HUES48 (cell line): ENCODE measurements around the gene ALX4.

Experiments used
- H3K27ac ChIP-seq: one replicate; pipeline ENCODE4 v1.7.0; 2013; ENCODE audit warnings: low read depth, low read length, inconsistent platforms
- H3K27me3 ChIP-seq: 2 replicates; pipeline ENCODE4 v1.6.1; 2013; ENCODE audit warnings: mild to moderate bottlenecking, low read length; ENCODE audit not compliant: control insufficient read depth, insufficient read depth
- H3K36me3 ChIP-seq: 2 replicates; pipeline ENCODE4 v1.6.1; 2013; ENCODE audit warnings: low read length; ENCODE audit not compliant: control insufficient read depth, insufficient read depth
- H3K4me1 ChIP-seq: 2 replicates; pipeline ENCODE4 v1.6.1; 2013; ENCODE audit warnings: mild to moderate bottlenecking, low read length; ENCODE audit not compliant: control insufficient read depth, insufficient read depth
- H3K4me3 ChIP-seq: 2 replicates; pipeline ENCODE4 v1.5.1; 2013; ENCODE audit warnings: mild to moderate bottlenecking, low read depth, low read length
- H3K9ac ChIP-seq: 2 replicates; pipeline ENCODE4 v1.6.1; 2013; ENCODE audit warnings: mild to moderate bottlenecking, low read depth, low read length, moderate library complexity
- H3K9me3 ChIP-seq: 2 replicates; pipeline ENCODE4 v1.6.1; 2013; ENCODE audit warnings: low read length; ENCODE audit not compliant: control insufficient read depth, insufficient read depth

Gene ALX4

GRCh38 chr11:44306052-44306917 lies 3.7 kb downstream of the ALX4 start:
- Histone ChIP-seq H3K27ac (no peak overlapping the region), H3K36me3 (no peaks in the 10 kb centered on the region), H3K9ac (no peak overlapping the region), H3K4me1 (peaks cover 28% of the 10 kb centered on the region), H3K27me3 (peaks cover 100% of the 10 kb centered on the region), H3K9me3 (no peaks in the 10 kb centered on the region), H3K4me3 (no peak overlapping the region)

- Histone ChIP-seq H3K27ac (no peak overlapping the region), H3K9me3 (no peaks in the 10 kb centered on the region), H3K27me3 (peaks cover 100% of the 10 kb centered on the region), H3K36me3 (no peaks in the 10 kb centered on the region), H3K4me1 (peaks cover 27% of the 10 kb centered on the region), H3K9ac (no peak overlapping the region), H3K4me3 (no peak overlapping the region)
Measured at GRCh38 chr11:44305470-44306051, 4.4 kb downstream of the ALX4 start.

GRCh38 chr11:44305026-44305469 lies 4.9 kb downstream of the ALX4 start:
- no peaks in the 10 kb centered on the region for H3K9me3 ChIP-seq
- peaks cover 100% of the 10 kb centered on the region for H3K27me3 ChIP-seq
- H3K4me3 ChIP-seq, result no peak overlapping the region
- H3K4me1 ChIP-seq, result peaks cover 27% of the 10 kb centered on the region
- H3K9ac ChIP-seq, result no peak overlapping the region
- no peaks in the 10 kb centered on the region for H3K36me3 ChIP-seq
- H3K27ac ChIP-seq, result no peak overlapping the region

GRCh38 chr11:44304091-44305025 lies 5.6 kb downstream of the ALX4 start:
- H3K9ac ChIP-seq, result no peak overlapping the region
- H3K4me3 ChIP-seq, result peak overlapping the region; percentile 22; the same call in 1 of the 2 replicates
- no peak overlapping the region for H3K27ac ChIP-seq
- no peaks in the 10 kb centered on the region for H3K9me3 ChIP-seq
- no peaks in the 10 kb centered on the region for H3K36me3 ChIP-seq
- H3K4me1 ChIP-seq, result peaks cover 25% of the 10 kb centered on the region
- H3K27me3 ChIP-seq, result peaks cover 99% of the 10 kb centered on the region

- H3K9ac ChIP-seq, result no peak overlapping the region
Measured at GRCh38 chr11:44303401-44303938, 6.5 kb downstream of the ALX4 start.

GRCh38 chr11:44301564-44302271 lies 8.2 kb downstream of the ALX4 start:
- Histone ChIP-seq H3K4me1 (peaks cover 23% of the 10 kb centered on the region), H3K27me3 (peaks cover 76% of the 10 kb centered on the region), H3K9ac (no peak overlapping the region), H3K9me3 (no peaks in the 10 kb centered on the region), H3K27ac (no peak overlapping the region), H3K36me3 (no peaks in the 10 kb centered on the region), H3K4me3 (no peak overlapping the region)

More at GRCh38 chr11:44303401-44303938, 6.5 kb downstream of the ALX4 start:
- H3K27ac ChIP-seq, result no peak overlapping the region
- no peaks in the 10 kb centered on the region for H3K9me3 ChIP-seq
- H3K27me3 ChIP-seq, result peaks cover 90% of the 10 kb centered on the region
- H3K4me1 ChIP-seq, result peaks cover 25% of the 10 kb centered on the region
- no peak overlapping the region for H3K4me3 ChIP-seq
- no peaks in the 10 kb centered on the region for H3K36me3 ChIP-seq

GRCh38 chr11:44300844-44301563 lies 8.9 kb downstream of the ALX4 start:
- H3K9ac ChIP-seq, result no peak overlapping the region
- peaks cover 68% of the 10 kb centered on the region for H3K27me3 ChIP-seq
- H3K4me3 ChIP-seq, result no peak overlapping the region
- no peak overlapping the region for H3K27ac ChIP-seq
- no peaks in the 10 kb centered on the region for H3K36me3 ChIP-seq
- no peaks in the 10 kb centered on the region for H3K9me3 ChIP-seq
- peaks cover 17% of the 10 kb centered on the region; the same call in 1 of the 2 replicates for H3K4me1 ChIP-seq

- Histone ChIP-seq H3K4me3 (no peak overlapping the region), H3K4me1 (peaks cover under 1% of the 10 kb centered on the region; the same call in 1 of the 2 replicates), H3K27me3 (peaks cover 47% of the 10 kb centered on the region), H3K9ac (no peak overlapping the region), H3K36me3 (no peaks in the 10 kb centered on the region), H3K27ac (no peak overlapping the region), H3K9me3 (no peaks in the 10 kb centered on the region)
Measured at GRCh38 chr11:44298862-44299261, 11.1 kb downstream of the ALX4 start.

- H3K4me1 ChIP-seq, result no peaks in the 10 kb centered on the region
- H3K27ac ChIP-seq, result no peak overlapping the region
- H3K36me3 ChIP-seq, result no peaks in the 10 kb centered on the region
- H3K9ac ChIP-seq, result no peak overlapping the region
- no peak overlapping the region for H3K4me3 ChIP-seq
- H3K27me3 ChIP-seq, result no peaks in the 10 kb centered on the region
- no peaks in the 10 kb centered on the region for H3K9me3 ChIP-seq
Measured at GRCh38 chr11:44290208-44290607, 19.7 kb downstream of the ALX4 start.
